Activated CD8-positive, alpha-beta memory T cell treated with anti-CD3 and anti-CD28 coated beads, Interleukin-2, amount 50 U/mL, for 1 hour (primary cell): ENCODE data around the gene DENND1A.

ENCODE experiments used
- DNase-seq: peaks from one replicate; pipeline ENCODE4 v3.0.0-alpha.2; 2020; ENCODE audit errors: extremely low read depth

Gene DENND1A

GRCh38 chr9:123772967-123773366, 157.0 kb downstream of the DENND1A start:
- DNase-seq, result no peak

DNA sequence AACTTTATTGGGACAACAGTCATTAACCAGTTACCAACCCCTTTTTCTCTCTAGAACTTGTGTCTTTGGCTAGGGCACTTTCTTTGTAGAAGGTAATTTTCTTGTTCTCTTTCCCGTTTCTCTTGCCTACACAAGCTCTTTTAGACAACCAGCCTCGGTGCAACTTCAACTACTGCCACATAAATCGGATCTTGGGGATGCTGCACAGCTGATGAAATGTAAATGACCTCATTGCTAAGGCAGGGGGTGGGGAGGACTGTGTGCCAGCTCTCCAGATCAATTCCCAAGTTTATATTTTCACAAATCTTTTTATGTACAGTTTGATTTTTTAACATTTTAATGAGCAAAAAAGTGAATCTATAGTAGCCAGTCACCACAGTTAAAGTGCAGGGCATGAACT, 157.6 kb downstream of the DENND1A start:
- DNase-seq, result no peak

DNA sequence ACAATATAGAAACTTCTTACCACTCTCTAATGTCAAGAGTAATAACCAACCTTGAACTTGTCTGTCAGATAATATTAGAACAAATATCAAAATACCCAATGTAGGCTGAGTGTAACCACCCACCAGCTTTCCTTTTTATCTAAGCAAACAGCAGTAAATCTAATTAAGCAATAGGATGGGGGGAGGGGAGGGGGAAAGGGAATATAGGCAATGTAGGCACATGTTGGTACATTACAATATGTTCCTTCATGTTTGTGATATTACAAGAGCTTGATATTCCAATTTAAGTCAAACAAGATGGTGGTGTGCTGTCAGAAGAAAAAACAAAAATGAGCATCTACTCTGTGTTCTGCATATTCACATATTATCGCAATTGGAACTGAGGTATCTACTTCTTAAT, 158.2 kb downstream of the DENND1A start:
- no peak for DNase-seq

GRCh38 chr9:123769719-123770118, 160.2 kb downstream of the DENND1A start:
- no peak for DNase-seq

- no peak for DNase-seq
Measured at GRCh38 chr9:123763910-123764588, 165.9 kb downstream of the DENND1A start.

DNA sequence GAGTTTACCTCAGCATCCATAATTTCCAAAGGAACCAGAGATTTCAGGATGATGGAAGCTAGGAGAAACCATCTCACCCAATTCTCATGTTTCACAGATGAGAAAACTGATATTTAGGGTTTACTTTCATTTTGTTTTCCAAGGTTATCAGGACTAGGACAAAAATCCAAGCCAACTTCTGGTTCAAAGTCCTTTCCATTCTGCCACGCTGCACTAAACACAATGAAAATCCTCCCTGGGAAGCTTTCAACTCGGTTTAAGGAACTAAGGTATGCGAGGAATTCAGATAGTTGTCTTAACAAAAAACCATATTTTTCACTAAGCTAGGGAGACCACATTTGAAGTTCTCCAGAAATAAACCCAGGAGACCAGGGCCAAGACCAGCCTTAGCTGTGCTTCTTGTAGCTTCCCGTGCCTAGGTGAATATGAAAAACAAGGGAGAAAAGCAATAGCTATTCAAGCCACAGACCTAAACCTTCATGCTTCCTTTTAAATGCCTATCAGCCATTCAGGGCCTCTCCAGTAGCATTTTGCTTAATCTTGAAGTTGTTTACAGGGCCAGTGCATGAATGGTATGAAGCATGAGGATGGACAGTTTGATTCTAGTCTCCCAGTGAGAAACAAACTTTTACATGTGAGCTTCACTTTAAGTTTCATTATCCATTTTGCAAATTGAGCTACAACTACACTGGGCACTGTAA, 167.9 kb downstream of the DENND1A start:
- DNase-seq, result no peak

DNA sequence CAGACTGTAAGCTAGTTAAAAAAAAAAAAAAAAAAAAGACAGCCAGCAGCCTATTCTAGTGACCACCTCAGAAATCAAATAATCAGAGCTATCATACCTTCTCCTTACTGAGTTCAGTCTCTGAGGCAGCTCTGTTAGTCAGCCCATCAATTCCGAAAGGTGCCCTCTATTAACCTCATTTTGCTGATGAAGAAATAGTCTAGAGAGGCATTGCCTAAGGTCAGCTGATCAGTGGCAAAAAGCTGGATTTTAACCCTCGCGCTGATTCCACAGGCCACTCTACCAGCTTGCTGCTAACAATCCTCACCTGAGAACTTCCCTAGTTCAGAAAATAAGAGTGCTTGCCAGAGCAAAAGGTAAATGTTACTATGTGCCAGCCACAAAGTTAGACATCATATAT, 172.0 kb downstream of the DENND1A start:
- DNase-seq, result no peak

DNA sequence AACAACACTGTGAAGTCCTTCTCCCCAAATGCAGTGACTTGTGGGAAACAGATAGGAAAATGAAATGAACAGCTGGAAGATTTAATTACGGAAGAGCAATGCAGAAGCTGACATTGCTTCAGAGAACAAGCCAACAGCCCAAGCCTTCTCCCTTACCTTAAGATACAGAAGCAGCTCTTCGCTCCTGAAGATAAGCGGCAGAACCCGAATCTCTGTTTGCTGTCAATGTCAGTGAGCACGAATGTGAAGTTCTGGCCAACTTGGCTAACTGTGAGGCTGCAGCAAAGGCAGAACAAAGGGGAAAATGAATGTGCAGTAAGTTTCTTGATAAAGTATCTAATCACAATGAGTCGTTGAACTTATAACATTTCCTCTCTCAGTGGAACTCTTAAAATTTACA, 172.4 kb downstream of the DENND1A start:
- DNase-seq, result no peak

- DNase-seq, result no peak
Measured at GRCh38 chr9:123756484-123757106, 173.3 kb downstream of the DENND1A start.

DNA sequence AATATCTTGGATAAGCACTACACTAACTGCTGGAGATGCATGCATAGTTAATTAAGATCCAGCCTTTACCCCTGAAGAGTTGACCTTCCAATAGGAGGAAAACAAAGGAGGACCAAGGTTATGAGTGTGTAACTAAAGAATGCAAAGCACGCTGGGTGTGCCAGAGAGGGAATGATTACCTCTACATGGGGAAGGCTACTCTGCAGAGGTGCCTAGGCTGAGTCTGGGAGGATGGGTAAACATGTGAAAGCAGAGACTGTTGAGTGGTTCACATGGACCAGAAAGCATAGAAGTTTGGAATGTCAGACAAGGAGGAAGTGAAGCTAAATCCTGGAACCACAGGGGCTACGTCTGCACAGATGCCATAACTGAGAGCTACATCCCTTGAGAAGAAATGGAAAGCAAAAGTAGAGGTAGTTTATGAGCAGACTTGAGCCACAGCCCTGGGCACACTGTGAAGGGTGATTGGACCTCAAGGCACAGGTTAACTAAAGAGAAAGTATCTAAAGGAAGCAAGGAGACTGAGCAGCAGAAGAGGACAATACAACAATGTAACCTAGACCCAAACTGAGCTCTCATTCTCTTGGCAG, 176.2 kb downstream of the DENND1A start:
- DNase-seq, result no peak

GRCh38 chr9:123753016-123753415, 176.9 kb downstream of the DENND1A start:
- no peak for DNase-seq

- no peak for DNase-seq
Measured at GRCh38 chr9:123749580-123750202, 180.2 kb downstream of the DENND1A start.

DNA sequence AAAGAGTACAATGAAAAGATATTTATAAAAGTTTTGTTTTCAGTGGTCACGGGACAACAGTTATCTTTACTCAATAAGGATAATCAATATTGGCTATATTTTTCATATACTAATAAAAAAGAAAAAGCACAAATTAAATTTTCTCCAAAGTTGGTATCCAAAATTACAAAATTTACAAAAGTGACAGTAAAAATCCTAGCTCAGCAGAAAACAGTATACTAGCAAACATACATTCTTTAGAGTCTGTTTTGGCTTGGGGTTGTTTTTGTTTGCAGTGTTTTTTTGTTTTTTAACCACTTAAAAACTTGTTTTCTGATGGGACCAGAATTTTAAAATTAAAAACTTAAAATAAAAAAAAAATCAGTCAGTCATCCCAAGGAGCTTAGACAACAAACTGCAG, 183.2 kb downstream of the DENND1A start:
- no peak for DNase-seq

GRCh38 chr9:123745933-123746332, 184.0 kb downstream of the DENND1A start:
- no peak for DNase-seq

DNA sequence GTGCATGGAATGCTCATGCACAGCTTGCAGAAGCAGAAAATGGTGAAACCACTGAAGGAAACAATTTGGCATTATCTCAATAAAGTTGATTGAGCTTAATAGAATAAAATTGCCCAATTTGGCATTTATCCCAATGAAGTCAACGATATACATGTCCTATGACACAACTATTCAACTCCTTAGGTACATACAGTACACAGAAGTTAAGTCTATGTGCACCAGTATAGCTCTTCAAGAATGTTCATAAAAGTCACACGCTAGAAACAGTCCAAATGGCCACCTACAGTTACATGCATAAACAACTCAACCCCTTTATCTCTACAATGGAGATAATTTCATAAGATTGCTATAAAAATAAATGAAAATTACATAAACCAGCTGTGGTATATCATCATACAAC, 184.5 kb downstream of the DENND1A start:
- no peak for DNase-seq

GRCh38 chr9:123743737-123744136, 186.2 kb downstream of the DENND1A start:
- no peak for DNase-seq

- no peak for DNase-seq
Measured at GRCh38 chr9:123742009-123742767, 187.7 kb downstream of the DENND1A start.

DNA sequence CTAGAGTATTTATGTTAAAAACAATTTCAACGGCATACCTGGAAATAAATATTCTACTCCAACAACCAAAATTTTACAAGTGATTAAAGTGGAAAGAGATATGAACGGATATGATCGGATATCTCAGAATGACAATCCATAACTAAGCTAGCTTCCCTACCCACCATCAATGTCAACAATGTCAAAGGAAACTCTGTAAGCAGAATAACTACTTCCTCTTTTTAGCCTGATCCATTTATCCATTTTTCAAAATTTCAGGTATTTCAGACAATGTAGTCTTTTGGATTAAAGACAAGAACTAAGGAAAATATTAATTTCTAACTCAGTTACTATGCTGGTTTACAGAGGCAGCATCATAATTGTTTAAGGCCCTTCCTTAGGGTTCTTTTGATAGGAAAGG, 188.7 kb downstream of the DENND1A start:
- no peak for DNase-seq

GRCh38 chr9:123739902-123740301, 190.0 kb downstream of the DENND1A start:
- DNase-seq, result no peak

GRCh38 chr9:123739387-123739786, 190.5 kb downstream of the DENND1A start:
- DNase-seq, result no peak

- DNase-seq, result no peak
Measured at GRCh38 chr9:123738648-123739047, 191.3 kb downstream of the DENND1A start.

DNA sequence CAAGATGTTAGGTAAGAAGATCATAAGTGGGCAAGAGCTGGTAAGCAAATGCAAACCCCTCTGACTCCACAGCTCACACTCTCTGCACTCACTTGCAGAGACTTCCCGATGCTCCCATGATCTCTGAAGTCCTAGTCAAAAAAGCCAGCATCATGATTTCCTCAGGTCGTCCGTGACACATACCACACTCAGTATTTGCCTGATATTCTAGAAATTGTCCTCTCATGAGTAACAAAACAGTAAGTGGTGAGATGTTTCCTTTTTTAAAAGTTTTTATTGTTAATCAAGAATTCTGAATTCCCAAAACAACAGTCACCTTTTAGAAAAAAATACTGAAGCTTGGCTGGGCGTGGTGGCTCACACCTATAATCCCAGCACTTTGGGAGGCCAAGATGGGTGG, 194.6 kb downstream of the DENND1A start:
- no peak for DNase-seq
